GM23338 (cell line): ENCODE data around the gene RANBP1. TPM values are rescaled to one million over a fixed set of nuclear protein-coding genes. Genes with fewer than 3 reads are reported as not detected.

ENCODE experiments used
- ATAC-seq: fragments of 200-7000 bp; cut with Tn5 transposase; 3 replicates; pipeline ENCODE4 v1.9.1; 2020
- DNase-seq: peaks from one replicate; pipeline ENCODE4 v3.0.0-alpha.2; 2015; ENCODE audit warnings: low spot score
- H2AFZ ChIP-seq: fragments of 200-600 bp; sonication (generic); 2 replicates; pipeline ENCODE4 v1.8.0; 2016; ENCODE audit warnings: antibody characterized with exemption, mild to moderate bottlenecking, moderate library complexity
- H3F3A ChIP-seq: fragments of 200-600 bp; sonication (generic); replicated peaks from 2 replicates; pipeline ENCODE4 v1.8.0; 2017; ENCODE audit warnings: antibody characterized with exemption, mixed run types, low read depth
- H3K27ac ChIP-seq: fragments of 200-600 bp; sonication (generic); 2 replicates; pipeline ENCODE4 v1.6.1; 2016; ENCODE audit warnings: low read depth
- H3K27me3 ChIP-seq: fragments of 200-600 bp; sonication (generic); 2 replicates; pipeline ENCODE4 v1.8.0; 2016; ENCODE audit warnings: mild to moderate bottlenecking, mixed run types, moderate library complexity; ENCODE audit not compliant: insufficient read depth
- H3K36me3 ChIP-seq: fragments of 200-600 bp; sonication (generic); 2 replicates; pipeline ENCODE4 v1.8.0; 2016; ENCODE audit warnings: mild to moderate bottlenecking; ENCODE audit not compliant: insufficient read depth
- H3K4me1 ChIP-seq: fragments of 200-600 bp; sonication (generic); 2 replicates; pipeline ENCODE4 v1.8.0; 2016; ENCODE audit warnings: mild to moderate bottlenecking, moderate library complexity; ENCODE audit not compliant: insufficient read depth
- H3K4me2 ChIP-seq: fragments of 200-600 bp; sonication (generic); 2 replicates; pipeline ENCODE4 v1.7.1; 2017; ENCODE audit warnings: mixed run types
- H3K4me3 ChIP-seq: fragments of 200-600 bp; sonication (generic); 2 replicates; pipeline ENCODE4 v1.6.1; 2016; ENCODE audit warnings: mixed run types
- H3K79me2 ChIP-seq: fragments of 200-600 bp; sonication (generic); replicated peaks from 2 replicates; pipeline ENCODE4 v1.8.0; 2017; ENCODE audit warnings: mild to moderate bottlenecking; ENCODE audit not compliant: insufficient read depth
- H3K9me2 ChIP-seq: fragments of 200-600 bp; sonication (generic); 2 replicates; pipeline ENCODE4 v1.8.0; 2017; ENCODE audit not compliant: insufficient read depth
- H4K20me1 ChIP-seq: fragments of 200-600 bp; sonication (generic); replicated peaks from 2 replicates; pipeline ENCODE4 v1.8.0; 2017; ENCODE audit warnings: mild to moderate bottlenecking; ENCODE audit not compliant: insufficient read depth
- H3K27ac Mint-ChIP-seq: 2 replicates; pipeline ENCODE4 v1.8.0; 2020; ENCODE audit warnings: inconsistent platforms, mild to moderate bottlenecking, moderate library complexity, mixed read lengths
- H3K27me3 Mint-ChIP-seq: 3 replicates; pipeline ENCODE4 v1.8.0; 2022; ENCODE audit warnings: low read depth, mild to moderate bottlenecking, moderate library complexity, mixed read lengths, inconsistent platforms; ENCODE audit not compliant: insufficient read depth, poor library complexity
- H3K36me3 Mint-ChIP-seq: 3 replicates; pipeline ENCODE4 v1.8.0; 2021; ENCODE audit warnings: low read depth, mild to moderate bottlenecking, inconsistent platforms, moderate library complexity, mixed read lengths
- H3K4me1 Mint-ChIP-seq: 3 replicates; pipeline ENCODE4 v1.8.0; 2020; ENCODE audit warnings: mild to moderate bottlenecking, inconsistent platforms, mixed read lengths
- H3K4me3 Mint-ChIP-seq: 3 replicates; pipeline ENCODE4 v1.8.0; 2021; ENCODE audit warnings: moderate library complexity, mild to moderate bottlenecking, inconsistent platforms, mixed read lengths
- H3K9me3 Mint-ChIP-seq: 3 replicates; pipeline ENCODE4 v1.8.0; 2020; ENCODE audit warnings: moderate library complexity, mild to moderate bottlenecking, inconsistent platforms, mixed read lengths
- CREB1 ChIP-seq: fragments of 250-450 bp; sonication (Bioruptor Pico); IDR thresholded peaks from 2 replicates; pipeline ENCODE4 v1.5.0; 2020; ENCODE audit warnings: low read depth, mild to moderate bottlenecking, moderate library complexity
- CTCF ChIP-seq, 2 experiments: fragments of 200-600 bp in 1 of 2; sonication (generic) in 1 of 2; conservative IDR thresholded peaks; 2 replicates each; pipeline versions ENCODE4 v1.5.1 to v1.6.1; 2016 to 2017; ENCODE audit warnings: antibody characterized with exemption in 2 of 2, low read depth in 2 of 2, mild to moderate bottlenecking in 2 of 2, moderate library complexity in 1 of 2
- ETS1 ChIP-seq: IDR thresholded peaks from 2 replicates; pipeline ENCODE4 v1.6.1; 2016; ENCODE audit warnings: antibody characterized with exemption
- EZH2 ChIP-seq: fragments of 200-600 bp; sonication (generic); IDR thresholded peaks from one replicate; pipeline ENCODE4 v1.8.0; 2017; ENCODE audit warnings: antibody characterized with exemption, mild to moderate bottlenecking, low read depth; ENCODE audit not compliant: unreplicated experiment
- EZH2phosphoT487 ChIP-seq: fragments of 200-600 bp; sonication (generic); IDR thresholded peaks from one replicate; pipeline ENCODE4 v1.8.1; 2018; ENCODE audit warnings: antibody characterized with exemption; ENCODE audit not compliant: unreplicated experiment
- JUNB ChIP-seq: IDR thresholded peaks from one replicate; pipeline ENCODE4 v1.6.1; 2016; ENCODE audit warnings: antibody characterized with exemption; ENCODE audit not compliant: unreplicated experiment
- NANOG ChIP-seq: IDR thresholded peaks from 2 replicates; pipeline ENCODE4 v1.6.1; 2016; ENCODE audit warnings: antibody characterized with exemption, borderline replicate concordance
- POLR2AphosphoS5 ChIP-seq: IDR thresholded peaks from 2 replicates; pipeline ENCODE4 v1.6.1; 2016; ENCODE audit warnings: antibody characterized with exemption, low read depth
- REST ChIP-seq: IDR thresholded peaks from one replicate; pipeline ENCODE4 v1.6.1; 2018; ENCODE audit warnings: antibody characterized with exemption; ENCODE audit not compliant: unreplicated experiment
- STAT1 ChIP-seq: IDR thresholded peaks from one replicate; pipeline ENCODE4 v1.6.1; 2016; ENCODE audit warnings: antibody characterized with exemption; ENCODE audit not compliant: unreplicated experiment
- ZNF114 ChIP-seq: fragments of 250-450 bp; sonication (Bioruptor Pico); IDR thresholded peaks from 2 replicates; pipeline ENCODE4 v1.5.0; 2020; ENCODE audit warnings: mild to moderate bottlenecking, moderate library complexity
- ZNF331 ChIP-seq: fragments of 250-450 bp; sonication (Bioruptor Pico); IDR thresholded peaks from 2 replicates; pipeline ENCODE4 v1.5.0; 2020; ENCODE audit warnings: low read depth, mild to moderate bottlenecking, moderate library complexity
- ZNF462 ChIP-seq: fragments of 250-450 bp; sonication (Bioruptor Pico); IDR thresholded peaks from 2 replicates; pipeline ENCODE4 v1.5.0; 2020; ENCODE audit warnings: mild to moderate bottlenecking, moderate library complexity
- polyA plus RNA-seq: library from polyadenylated mRNA; unstranded; fragments of >200 nt; fragmentation: Nextera tagmentation; extraction: Ambion mirVana; gene quantifications from 2 replicates; pipeline ENCODE4 v1.2.1, GENCODE V29; 2016
- total RNA-seq: library from RNA; depleted of rRNA; stranded (reverse); fragments of >200 nt; shearing (Covaris generic); gene quantifications from 2 replicates; pipeline ENCODE4 v1.2.3, GENCODE V29; 2014

The RANBP1 gene
- total and polyA plus RNA-seq, 2 experiments from 2014 or later: 1,014 to 1,206 TPM

GRCh38 chr22:20093418-20094196 lies 22.3 kb upstream of the RANBP1 start:
- Mint-ChIP-seq H3K36me3 (peaks cover 99% of the 10 kb centered on the region), H3K9me3 (no peaks in the 10 kb centered on the region), H3K4me3 (no peak overlapping the region), H3K27me3 (peaks cover 8% of the 10 kb centered on the region), H3K4me1 (no peaks in the 10 kb centered on the region), H3K27ac (no peak overlapping the region)
- no peaks in the 10 kb centered on the region for H3K9me2 ChIP-seq
- peaks cover 32% of the 10 kb centered on the region for H3K79me2 ChIP-seq
- H3K4me1 ChIP-seq: no peaks in the 10 kb centered on the region
- ATAC-seq (no peak), DNase-seq (no peak)
- H3K4me2 ChIP-seq: no peak overlapping the region
- no peak overlapping the region for H3K27ac ChIP-seq
- H3F3A ChIP-seq: peaks cover 20% of the 10 kb centered on the region
- H3K4me3 ChIP-seq: no peak overlapping the region
- peaks cover 41% of the 10 kb centered on the region for H4K20me1 ChIP-seq
- no peaks in the 10 kb centered on the region for H3K27me3 ChIP-seq
- TF ChIP-seq CREB1 (CRISPR knock-in tag) (no peak), POLR2AphosphoS5 (no peak), EZH2 (no peak), REST (no peak), ETS1 (no peak), NANOG (no peak), ZNF462 (CRISPR knock-in tag) (no peak), ZNF331 (CRISPR knock-in tag) (no peak), EZH2phosphoT487 (no peak), CTCF (conservative IDR thresholded peaks at IDR 0.05; ENCODE audit: low read depth in 2 of 2) (no peak), ZNF114 (no peak), JUNB (no peak), STAT1 (no peak)
- no peak overlapping the region for H2AFZ ChIP-seq
- H3K36me3 ChIP-seq: peaks cover 60% of the 10 kb centered on the region
